HG02678 (cell line): Measurements from ENCODE around the gene LCT.
A peak's percentile ranks its signal among the peaks of the same experiment; 100 is the strongest.
"Not testable (repeated sequence)": the region's sequence is repeated elsewhere in the genome, so short reads cannot be mapped to it uniquely, and the experiment has no call there.

ENCODE experiments used
- ATAC-seq: cut with Tn5 transposase; IDR thresholded peaks from one replicate; pipeline ENCODE4 v1.9.1; 2021; ENCODE audit warnings: mild to moderate bottlenecking, moderate library complexity; ENCODE audit not compliant: unreplicated experiment

LCT gene

DNA sequence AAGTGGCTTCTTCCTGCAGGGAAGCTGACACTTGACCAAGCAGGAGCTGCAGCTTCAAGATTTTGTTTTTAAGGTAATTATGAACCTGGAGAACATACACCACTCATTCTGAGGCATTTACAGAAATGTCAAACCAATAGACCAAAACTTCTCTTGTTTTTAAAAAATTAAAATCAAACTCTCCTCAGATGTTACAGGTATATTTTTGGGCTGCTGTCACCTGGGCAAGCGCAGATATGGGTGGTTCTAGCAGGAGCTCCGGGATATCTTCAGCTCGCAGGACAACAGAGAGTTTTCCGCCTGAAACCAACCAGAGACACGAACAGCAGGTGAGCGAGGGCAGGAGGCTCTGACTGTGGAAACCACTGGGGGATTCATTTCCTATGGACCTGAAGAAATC, 4.1 kb downstream of the LCT start:
- ATAC-seq = no peak

- no peak for ATAC-seq
These were observed 5.7 kb downstream of the LCT start for GRCh38 chr2:135831180-135831812.

DNA sequence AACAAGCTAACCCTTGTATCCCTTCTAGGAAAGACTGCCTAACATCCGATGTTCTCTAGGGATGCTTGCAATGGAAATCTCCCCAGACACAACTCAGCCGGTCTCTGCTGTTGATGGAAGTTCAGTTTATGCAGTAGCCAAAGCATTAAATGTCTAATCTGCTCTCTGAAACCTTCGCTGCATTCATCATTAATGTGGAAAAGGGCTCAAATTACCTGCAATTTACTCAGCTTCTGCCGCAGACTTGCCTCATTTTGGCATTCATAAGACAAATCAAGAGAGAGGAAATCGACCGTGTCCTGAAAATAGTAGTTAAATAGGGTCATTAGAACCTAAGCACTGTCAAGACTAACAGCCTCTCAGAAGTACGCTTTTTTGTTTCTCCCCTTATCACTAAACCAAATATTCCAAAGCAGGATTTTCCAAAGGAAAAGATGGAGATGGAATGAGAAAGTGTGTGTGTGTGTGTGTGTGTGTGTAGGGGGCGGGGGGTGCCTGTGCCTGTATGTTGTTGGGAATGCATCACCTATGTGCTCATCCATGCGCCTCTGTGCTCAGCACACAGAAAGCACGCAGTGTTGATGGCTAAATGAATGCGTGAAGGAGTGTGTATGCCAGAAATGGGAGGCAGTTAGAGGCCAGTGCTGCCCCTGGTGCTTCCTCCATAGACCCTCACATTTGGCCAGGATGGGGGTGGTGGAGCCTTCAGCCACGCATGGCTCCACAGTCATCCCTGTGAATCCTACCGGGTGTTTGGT, 7.4 kb downstream of the LCT start:
- no peak for ATAC-seq

DNA sequence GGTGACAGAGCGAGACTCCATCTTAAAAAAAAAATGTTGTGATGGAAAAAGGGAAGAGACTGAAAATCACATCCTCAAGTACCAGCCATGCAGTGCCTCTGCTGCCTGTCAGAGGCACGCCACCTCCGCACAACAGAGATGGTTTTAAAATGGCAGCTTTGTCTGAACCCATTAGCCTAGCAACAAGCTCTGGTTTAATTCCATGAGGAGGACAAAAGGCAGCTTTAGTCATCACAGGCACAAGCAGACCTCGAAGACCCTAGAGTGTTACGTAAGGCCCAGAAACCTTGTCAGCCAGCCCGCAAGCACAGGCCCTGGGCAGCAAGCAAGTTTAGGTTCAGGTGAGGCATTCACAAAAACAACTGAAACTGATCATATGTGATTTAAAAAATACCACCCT, 10.4 kb downstream of the LCT start:
- ATAC-seq = no peak

DNA sequence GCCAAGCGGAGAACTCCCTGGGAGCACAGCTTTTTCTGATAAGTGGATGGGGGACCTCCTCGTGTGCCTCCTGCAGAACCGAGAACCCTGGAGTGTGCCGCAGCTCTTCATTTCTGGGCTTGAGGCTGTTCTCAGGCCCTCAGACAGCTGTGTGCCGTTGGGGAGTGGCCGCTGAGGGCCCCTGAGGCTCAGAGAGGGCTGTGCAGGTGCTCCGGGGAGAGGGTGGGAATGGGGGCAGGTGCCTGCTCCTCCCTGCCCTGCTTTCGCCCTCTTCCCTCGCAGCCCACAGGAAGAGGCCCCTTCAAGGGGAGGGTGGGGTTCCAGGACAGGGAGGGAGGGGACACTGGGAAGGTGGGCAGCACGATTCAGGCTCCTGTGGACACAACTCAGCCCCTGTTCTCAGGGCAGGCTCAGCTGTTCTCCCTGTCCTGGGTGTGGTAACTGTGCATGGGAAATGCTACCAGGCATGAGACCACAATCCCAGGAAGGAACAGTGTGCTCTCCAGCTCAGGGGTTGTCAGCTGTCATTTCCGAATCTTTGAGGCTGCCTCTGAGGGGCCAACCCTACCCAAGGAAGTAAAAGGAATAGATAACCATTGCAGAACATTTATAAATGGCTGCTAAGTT, 11.3 kb downstream of the LCT start:
- ATAC-seq = no peak

DNA sequence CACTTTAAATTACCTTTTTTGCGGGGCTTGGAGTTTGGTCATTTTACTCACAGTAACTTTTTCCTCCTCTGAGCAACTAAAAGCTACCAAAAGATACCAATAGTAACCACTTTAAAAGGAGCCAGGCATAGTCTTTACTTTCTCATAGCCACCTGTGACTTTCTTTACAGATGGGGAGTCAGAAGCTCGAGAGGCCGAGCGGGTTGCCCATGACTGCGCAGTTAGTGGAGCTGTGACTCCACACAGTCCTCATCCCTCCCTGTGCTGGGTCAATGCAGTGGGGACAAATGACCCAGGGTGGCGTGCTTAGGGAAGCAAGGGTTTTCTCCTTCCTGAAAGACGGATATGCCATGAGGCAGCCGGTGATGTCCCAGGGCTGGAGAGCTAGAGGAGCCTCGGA, 11.9 kb downstream of the LCT start:
- ATAC-seq = no peak

DNA sequence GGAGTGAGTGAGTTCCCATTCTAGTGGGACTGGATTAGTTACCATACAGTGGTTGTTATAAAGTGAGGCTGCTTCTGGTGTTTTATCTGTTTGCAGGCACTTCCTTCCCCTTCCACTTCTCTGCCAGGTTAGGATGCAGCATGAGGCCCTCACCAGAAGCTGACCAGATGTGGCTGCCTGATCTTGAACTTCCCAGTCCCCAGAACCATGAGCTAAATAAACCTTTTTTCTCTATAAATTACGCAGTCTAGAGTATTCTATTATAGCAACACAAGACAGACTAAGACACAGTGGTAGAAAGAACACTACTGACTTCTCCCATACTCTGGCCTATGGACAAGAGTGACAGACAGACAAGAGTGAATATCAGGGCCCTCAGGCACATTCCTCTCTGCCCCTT, 14.1 kb downstream of the LCT start:
- no peak for ATAC-seq

GRCh38 chr2:135821190-135821589, 15.8 kb downstream of the LCT start:
- no peak for ATAC-seq

GRCh38 chr2:135820003-135820618, 16.9 kb downstream of the LCT start:
- peak; percentile 90 for ATAC-seq

- no peak for ATAC-seq
These were observed 17.9 kb downstream of the LCT start for GRCh38 chr2:135818937-135819610.

GRCh38 chr2:135817951-135818350, 19.0 kb downstream of the LCT start:
- ATAC-seq = no peak

DNA sequence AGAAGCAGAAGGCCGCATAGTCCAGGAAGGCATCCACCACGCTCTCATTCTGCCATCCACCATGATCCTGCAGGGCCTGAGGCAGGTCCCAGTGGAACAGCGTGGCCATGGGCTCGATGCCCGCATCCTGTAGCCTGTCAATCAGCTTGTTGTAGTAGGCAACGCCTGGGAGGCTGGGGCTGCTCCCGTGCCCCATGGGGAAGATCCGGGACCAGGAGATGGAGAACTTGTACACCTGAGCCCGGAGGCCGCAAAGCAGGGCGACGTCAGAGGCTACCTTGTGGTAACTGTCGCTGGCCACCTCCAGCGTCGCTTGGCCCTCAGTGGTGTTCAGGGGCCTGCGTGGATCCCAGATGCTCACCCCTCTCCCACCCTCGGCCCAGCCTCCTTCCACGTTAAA, 19.5 kb downstream of the LCT start:
- no peak for ATAC-seq

DNA sequence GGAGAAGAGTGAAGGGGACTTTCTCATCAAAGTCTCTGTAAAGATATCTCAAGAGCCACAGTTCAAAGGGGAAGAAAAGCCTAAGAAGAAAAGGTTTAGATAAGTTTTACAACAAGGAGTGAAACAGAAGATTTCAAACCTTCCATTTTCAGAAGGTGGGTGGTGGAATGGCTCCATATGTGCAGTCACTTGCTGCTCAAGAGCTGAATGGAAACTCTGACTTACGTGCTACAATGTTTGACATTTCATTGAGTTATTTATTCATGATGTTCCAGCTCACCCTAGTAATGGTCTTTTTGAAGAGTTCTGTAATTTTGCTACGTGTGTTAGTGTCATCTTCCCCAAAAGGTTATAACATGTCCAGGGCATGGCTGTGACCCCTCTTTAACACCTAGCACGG, 21.7 kb downstream of the LCT start:
- ATAC-seq = no peak

DNA sequence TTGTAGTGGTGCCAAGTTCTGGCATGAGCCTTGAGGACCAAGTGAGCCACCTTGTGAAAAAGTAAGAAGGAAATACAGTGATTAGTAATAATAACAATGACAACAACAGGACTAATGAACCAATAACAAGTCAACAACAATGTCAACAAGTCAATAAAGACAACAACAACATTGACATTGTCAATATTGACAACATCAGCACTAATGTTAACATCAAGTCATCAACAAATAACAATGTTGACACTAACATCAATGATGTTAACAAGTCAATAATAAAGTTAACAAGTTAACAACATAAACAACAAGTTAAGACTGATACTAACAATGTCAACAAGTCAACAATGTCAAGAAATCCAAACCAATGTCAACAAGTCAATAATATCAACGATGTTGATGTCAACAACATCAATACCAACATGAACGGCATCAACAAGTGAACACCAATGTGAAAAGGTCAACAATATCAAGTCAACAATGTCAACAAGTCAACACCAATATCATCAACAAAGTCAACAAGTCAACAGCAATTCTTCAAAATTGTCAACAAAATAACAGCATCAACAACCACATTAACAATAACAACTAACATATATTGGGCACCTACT, 24.0 kb downstream of the LCT start:
- ATAC-seq = no peak

DNA sequence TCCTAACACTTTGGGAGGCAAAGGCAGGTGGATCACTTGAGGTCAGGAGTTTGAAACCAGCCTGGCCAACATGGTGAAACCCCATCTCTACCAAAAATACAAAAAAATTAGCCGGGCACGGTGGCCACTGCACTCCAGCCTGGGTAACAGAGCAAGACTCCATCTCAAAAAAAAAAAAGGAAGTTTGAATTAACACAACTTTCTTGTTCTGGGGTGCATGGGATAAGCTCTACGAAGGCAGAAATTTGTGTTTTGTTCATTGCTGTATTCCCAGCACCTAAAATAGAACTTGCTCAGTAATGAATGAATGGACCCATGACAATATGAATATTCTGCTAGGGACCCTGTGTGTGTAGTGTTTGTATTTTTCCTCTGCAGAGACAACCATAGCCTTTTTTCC, 29.1 kb downstream of the LCT start:
- ATAC-seq = not testable (repeated sequence)

GRCh38 chr2:135803278-135803677, 33.7 kb downstream of the LCT start:
- ATAC-seq = no peak

DNA sequence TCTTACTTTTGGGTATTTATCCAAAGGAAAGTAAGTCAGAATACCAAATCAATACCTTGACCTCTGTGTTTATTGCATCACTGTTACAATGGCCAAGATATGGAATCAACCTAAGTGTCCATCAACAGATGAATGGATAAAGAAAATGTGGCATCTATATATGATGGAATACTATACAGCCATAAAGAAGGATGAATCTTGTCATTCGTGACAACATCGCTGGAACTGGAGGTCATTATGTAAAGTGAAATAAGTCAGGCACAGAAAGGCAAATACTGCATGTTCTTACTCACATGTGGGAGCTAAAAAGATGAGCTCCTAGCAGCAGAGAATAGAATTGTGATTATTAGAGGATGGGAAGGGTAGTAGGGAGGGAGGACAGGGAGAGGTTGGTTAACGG, 34.6 kb downstream of the LCT start:
- ATAC-seq = no peak

DNA sequence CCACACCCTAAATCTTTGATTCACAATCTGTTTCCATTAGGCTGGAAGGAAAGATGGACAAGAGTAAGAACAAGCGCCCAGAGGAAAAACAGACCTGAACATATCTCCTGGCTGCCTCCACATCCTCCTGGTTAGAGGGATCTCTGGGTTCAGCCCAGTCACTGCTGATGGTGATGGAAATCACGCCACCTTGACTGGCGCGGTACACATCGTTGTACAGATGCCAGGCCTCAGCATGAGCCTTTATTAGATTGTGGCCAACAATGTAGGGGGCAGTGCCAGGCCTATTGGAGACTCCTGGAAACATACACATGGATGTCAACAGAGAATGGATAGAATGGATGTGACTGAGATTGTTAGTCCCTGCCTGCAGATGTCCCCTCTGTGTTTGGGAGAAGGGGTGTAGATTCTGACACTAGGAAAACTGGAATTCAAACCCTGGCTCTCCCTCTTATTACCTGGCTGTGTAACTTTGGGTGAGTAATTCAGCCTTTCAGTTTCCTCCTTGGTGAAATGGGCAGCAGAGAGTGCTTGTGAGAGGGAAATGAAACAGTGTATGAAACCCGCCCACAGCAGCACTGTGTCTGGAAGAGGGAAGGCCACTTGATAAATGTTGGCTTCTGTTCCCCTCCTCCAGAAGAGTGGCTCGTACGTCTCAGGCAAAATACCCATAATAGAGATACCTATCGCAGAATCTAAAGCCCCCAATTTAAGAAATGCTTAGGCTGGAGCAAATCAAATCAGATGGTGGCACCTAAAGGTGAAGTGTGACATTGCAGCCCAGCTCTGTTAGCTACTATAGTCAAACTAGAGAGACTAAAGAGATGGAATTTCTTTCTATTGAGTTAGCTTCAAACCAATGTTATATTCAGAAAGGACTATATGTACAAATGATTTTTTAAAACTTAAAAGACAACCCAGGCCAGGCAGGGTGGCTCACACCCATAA, 36.2 kb downstream of the LCT start:
- ATAC-seq = no peak

DNA sequence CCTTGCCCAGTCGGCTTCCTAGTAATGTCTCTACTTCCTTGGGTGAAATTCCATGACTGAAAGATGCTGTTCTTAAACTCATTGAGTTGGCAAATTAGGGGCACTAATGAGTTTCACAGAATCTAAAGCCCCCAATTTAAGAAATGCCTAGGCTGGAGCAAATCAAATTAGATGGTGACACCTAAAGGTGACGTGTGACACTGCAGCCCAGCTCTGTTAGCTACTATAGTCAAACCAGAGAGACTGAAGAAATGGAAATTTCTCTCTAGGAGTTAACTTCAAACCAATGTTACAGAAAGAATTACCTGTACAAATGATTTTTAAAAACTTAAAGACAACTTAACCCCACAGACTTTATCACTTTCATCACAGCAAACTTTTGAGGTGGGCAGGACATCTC, 37.2 kb downstream of the LCT start:
- ATAC-seq = no peak

GRCh38 chr2:135798762-135799161, 38.2 kb downstream of the LCT start:
- ATAC-seq = no peak
